GM12874 (cell line): ENCODE measurements around the gene TSPAN15.

Source experiments
- TF ChIP-seq, protein P1 (sequence below): IDR thresholded peaks from 2 replicates; pipeline ENCODE4 v1.5.1; 2011; ENCODE audit warnings: low read depth, mild to moderate bottlenecking, control low read depth, low read length, moderate library complexity; ENCODE audit not compliant: insufficient read depth

TSPAN15 gene

DNA sequence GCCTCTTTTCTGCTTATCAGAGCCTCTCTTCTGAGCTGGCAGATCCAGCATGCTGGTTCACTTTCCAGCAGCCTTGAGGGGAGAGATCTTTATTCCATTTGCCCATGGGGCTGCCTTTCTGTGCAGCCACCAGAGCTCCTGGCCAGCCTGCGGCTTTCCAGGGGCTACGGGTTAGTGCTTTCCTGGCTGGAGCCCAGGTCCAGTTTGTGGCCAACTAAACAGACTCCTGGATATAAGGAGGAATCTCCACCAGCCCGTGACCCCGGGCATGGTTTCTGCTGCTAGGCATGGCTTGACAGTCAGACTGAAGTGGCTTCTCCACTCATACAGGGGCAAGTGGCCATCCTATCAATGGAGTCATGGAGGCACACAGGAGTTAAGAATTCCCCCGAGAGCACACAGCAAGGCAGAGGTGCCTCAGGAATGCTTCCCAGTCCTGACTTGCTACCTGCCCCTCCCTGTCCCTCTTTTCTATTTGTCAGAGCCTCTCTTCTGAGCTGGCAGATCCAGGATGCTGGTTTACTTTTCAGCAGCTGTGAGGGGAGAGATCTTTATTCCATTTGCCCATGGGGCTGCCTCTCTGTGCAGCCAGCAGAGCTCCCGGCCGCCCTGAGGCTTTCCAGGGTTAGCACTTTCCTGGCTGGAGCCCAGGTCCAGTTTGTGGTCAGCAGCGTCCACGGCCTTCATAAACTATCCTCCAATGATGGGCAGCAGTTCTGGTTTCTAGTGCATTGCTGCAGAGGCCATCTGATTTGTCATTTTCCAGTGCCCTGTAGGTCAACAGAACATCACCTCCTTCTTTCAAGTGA, 35.9 kb downstream of the TSPAN15 start:
- TF ChIP-seq, protein P1, sequence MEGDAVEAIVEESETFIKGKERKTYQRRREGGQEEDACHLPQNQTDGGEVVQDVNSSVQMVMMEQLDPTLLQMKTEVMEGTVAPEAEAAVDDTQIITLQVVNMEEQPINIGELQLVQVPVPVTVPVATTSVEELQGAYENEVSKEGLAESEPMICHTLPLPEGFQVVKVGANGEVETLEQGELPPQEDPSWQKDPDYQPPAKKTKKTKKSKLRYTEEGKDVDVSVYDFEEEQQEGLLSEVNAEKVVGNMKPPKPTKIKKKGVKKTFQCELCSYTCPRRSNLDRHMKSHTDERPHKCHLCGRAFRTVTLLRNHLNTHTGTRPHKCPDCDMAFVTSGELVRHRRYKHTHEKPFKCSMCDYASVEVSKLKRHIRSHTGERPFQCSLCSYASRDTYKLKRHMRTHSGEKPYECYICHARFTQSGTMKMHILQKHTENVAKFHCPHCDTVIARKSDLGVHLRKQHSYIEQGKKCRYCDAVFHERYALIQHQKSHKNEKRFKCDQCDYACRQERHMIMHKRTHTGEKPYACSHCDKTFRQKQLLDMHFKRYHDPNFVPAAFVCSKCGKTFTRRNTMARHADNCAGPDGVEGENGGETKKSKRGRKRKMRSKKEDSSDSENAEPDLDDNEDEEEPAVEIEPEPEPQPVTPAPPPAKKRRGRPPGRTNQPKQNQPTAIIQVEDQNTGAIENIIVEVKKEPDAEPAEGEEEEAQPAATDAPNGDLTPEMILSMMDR, result no peak

DNA sequence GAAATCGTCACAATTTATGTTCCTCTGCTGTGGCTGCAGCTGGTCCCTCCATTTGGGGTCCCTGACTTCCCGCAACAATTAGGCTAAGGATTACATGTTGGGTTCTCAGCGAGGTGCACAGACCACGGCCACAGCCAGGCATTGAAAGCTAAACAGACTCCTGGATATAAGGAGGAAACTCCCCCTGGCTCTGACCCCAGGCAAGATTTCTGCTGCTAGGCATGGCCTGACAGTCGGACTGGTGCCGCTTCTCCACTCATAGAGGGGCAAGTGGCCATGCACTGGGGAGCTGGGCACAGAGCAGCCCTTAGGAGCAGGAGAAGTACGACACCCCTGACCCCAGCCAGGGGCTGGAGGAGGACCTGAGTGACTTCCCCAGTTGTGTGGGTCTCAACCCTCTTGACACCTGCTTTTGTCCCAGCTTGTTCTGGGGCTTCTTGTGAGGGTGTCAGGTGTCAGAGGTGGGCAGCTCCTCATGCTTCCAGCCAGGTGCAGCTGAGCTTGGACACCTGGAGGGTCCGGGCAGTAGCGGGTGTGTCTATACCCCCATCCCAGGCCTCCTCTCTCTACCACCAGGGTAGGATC, 38.3 kb downstream of the TSPAN15 start:
- TF ChIP-seq, protein P1, result no peak

DNA sequence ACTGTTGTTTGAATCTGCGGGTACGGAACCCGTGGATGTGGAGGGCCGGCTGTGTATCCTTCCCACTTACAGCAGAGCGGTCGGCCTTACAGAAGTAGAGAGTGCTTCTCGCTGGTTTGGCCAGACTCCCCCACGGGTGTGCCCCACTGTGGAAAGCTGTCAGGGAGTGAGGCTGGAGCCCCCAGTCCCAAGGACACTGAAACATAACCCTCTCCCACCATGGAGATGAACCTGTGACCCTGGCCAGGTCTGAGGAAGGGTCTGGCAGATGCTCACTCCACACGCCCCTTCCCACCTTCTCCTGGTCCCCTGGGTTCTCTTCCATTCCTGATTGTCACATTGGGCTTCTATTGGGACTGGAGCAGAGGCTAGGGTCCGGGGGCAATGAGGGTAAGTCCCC, 39.6 kb downstream of the TSPAN15 start:
- TF ChIP-seq, protein P1, result no peak

DNA sequence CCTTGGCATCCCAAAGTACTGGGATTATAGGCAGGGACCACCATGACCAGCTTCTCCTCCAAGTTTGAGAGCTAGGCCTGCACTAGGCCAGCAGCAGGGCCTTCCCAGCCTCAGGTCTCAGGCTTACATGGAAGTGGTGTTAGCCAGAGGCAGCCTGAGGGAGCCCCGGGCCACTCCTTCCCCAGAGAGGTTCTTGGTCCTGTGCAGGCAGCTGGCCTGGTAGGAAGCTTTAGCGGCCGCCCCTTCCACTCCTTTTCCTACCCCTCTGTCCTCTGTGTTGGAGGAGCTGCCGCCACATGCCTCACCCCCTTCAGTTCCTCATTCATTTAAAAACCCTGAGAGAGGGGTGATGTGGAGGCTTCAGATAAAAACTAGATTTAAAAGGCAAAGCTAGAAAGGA, 40.3 kb downstream of the TSPAN15 start:
- TF ChIP-seq, protein P1, result no peak

DNA sequence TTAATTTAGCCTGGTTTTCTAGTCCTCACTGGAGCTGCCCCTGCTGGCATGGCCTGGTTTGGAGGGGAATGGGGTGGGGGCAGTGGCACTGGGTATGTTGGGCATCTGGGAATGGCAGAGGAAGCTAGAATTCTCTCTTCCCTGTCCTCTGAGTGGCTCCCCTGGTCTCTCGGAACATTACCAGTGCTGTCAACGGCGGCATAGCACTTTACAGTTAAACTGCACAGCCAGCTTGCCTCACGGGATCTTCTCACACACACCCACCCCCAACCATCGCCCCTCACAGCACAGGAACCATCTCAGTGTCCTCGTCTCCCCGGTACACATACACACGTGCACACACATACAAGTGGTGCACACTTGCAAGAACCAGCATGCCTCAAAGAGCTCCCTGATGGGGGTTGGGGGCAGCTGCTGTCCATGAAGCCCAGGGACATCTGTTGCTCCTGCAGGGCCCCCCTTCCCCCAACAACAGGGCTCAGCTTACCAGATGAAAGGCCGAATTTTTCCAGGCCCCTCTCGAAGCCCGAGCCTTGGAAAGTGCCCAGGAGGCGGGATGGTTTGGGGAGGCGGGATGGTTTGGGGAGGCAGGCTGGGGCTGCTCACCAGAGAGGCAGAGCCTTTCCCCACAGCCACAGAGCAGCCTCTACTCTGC, 41.0 kb downstream of the TSPAN15 start:
- TF ChIP-seq, protein P1, result no peak

DNA sequence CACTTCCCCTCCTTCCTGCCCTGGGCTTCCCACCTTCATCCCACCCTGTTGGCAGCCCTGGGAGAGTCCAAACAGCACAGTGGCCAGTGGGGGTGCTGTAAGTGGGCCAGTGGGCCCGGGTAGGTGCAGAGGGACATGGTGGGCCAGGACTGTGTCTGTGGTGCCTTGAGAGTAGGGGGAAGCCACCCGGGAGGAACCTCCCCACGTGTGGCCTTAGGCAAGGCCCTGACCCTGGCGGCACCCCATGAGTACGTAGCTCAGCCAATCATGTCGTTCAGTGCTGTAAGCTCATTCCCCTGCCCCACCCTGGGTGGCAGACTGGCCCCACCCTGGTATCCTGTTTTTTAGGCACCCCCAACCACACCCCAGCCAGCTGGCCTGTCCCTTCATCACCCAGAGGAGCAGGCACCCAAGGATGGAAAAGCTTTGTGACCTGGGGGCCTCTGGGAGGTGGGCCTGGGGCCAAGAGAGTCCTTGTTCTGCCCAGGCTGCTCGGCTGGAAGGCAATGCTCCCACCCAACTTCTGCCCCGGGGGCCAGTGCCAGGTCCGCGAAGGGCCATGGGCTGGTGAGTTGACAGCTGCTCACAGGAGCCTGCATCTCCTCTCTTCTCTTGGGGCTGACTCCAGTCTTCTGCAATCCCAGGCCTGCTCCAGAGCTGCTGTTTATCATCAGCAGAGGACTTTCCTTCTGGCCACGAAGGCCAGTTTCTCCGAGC, 41.6 kb downstream of the TSPAN15 start:
- TF ChIP-seq, protein P1, result no peak
